Caco-2 (cell line): ENCODE measurements around the gene OR4C11. TPM values are rescaled to one million over a fixed set of nuclear protein-coding genes. Genes with fewer than 3 reads are reported as not detected.

Source experiments
- BruUV-seq: library from RNA; stranded (reverse); fragments of 400-500 nt; replicated peaks from 2 replicates; lab custom pipeline; 2021; lab: Mats Ljungman, UMichigan
- CTCF ChIA-PET: fragments of 300-600 bp; sonication (Branson Sonifier 250); formaldehyde crosslinking; loops from one replicate; lab custom pipeline; 2022; ENCODE audit warnings: antibody characterized with exemption; lab: Charles Lee
- POLR2A ChIA-PET: fragments of 300-600 bp; sonication (Branson Sonifier 250); formaldehyde crosslinking; loops from one replicate; lab custom pipeline; 2022; ENCODE audit warnings: antibody characterized with exemption; lab: Charles Lee
- DNase-seq, 2 experiments: peaks; one replicate each; pipeline versions ENCODE4 v3.0.0 to v3.0.0-alpha.2; 2020 to 2022
- H3K27me3 ChIP-seq: replicated peaks from 2 replicates; pipeline ENCODE4 v1.6.0; 2011; ENCODE audit warnings: low read length; ENCODE audit not compliant: control insufficient read depth, insufficient read depth
- H3K36me3 ChIP-seq: 2 replicates; pipeline ENCODE4 v1.5.1; 2011; ENCODE audit warnings: low read length; ENCODE audit not compliant: control insufficient read depth, insufficient read depth
- H3K4me1 ChIP-seq: fragments of 250-450 bp; sonication (Bioruptor Pico); 2 replicates; pipeline ENCODE4 v1.5.1; 2020; ENCODE audit warnings: mild to moderate bottlenecking
- H3K4me3 ChIP-seq: 2 replicates; pipeline ENCODE4 v1.5.1; 2011; ENCODE audit warnings: low read depth, mild to moderate bottlenecking, control low read depth, low read length
- H3K9me3 ChIP-seq: fragments of 250-450 bp; sonication (Bioruptor Pico); 2 replicates; pipeline ENCODE4 v1.5.1; 2020; ENCODE audit warnings: mild to moderate bottlenecking, moderate library complexity
- H3K27ac Mint-ChIP-seq: one replicate; pipeline ENCODE4 v1.8.0; 2022; ENCODE audit warnings: mixed read lengths; ENCODE audit not compliant: unreplicated experiment
- H3K27me3 Mint-ChIP-seq: one replicate; pipeline ENCODE4 v1.8.0; 2022; ENCODE audit warnings: mixed read lengths; ENCODE audit not compliant: insufficient read depth, unreplicated experiment
- H3K36me3 Mint-ChIP-seq: one replicate; pipeline ENCODE4 v1.8.0; 2022; ENCODE audit warnings: mild to moderate bottlenecking, mixed read lengths; ENCODE audit not compliant: insufficient read depth, unreplicated experiment
- H3K4me1 Mint-ChIP-seq: one replicate; pipeline ENCODE4 v1.8.0; 2022; ENCODE audit warnings: low read depth, mixed read lengths; ENCODE audit not compliant: unreplicated experiment
- H3K4me3 Mint-ChIP-seq: one replicate; pipeline ENCODE4 v1.8.0; 2022; ENCODE audit warnings: mild to moderate bottlenecking, moderate library complexity, mixed read lengths; ENCODE audit not compliant: unreplicated experiment
- H3K9me3 Mint-ChIP-seq: one replicate; pipeline ENCODE4 v1.8.0; 2022; ENCODE audit warnings: mixed read lengths; ENCODE audit not compliant: unreplicated experiment
- CTCF ChIP-seq, 2 experiments: fragments of 200-600 bp in 1 of 2; IDR thresholded peaks; 1 replicate in 1 of 2; 2 replicates in 1 of 2; pipeline versions ENCODE4 v1.5.1 to v1.8.0; 2011 to 2022; ENCODE audit warnings: antibody characterized with exemption in 1 of 2, control low read depth in 1 of 2, inconsistent platforms in 1 of 2, low read depth in 1 of 2, low read length in 1 of 2, mild to moderate bottlenecking in 1 of 2, moderate library complexity in 1 of 2; ENCODE audit not compliant: insufficient read depth in 1 of 2, severe bottlenecking in 1 of 2, unreplicated experiment in 1 of 2
- intact Hi-C: fragments of 100-400 bp; cut with micrococcal nuclease; formaldehyde crosslinking; loops from one replicate; pipeline ENCODE4 v1.10.0; 2022; ENCODE audit not compliant: unreplicated experiment
- total RNA-seq: library from RNA; stranded (reverse); gene quantifications from 2 replicates; pipeline ENCODE4 v1.2.3, GENCODE V29; 2022

OR4C11 gene
- total RNA-seq, 1 experiment from 2014 or later = not detected

GRCh38 chr11:55572548-55572947, 34.9 kb downstream of the OR4C11 start:
- ChIA-PET POLR2A (no interaction called here), CTCF (no interaction called here)
- H3K36me3 Mint-ChIP-seq = no peaks in the 10 kb centered on the region
- no peaks in the 10 kb centered on the region for H3K4me1 Mint-ChIP-seq
- no peak overlapping the region for H3K4me3 Mint-ChIP-seq
- H3K27ac Mint-ChIP-seq = no peak overlapping the region
- no peak for DNase-seq
- H3K4me1 ChIP-seq = no peaks in the 10 kb centered on the region
- no peak overlapping the region for H3K4me3 ChIP-seq
- no peaks in the 10 kb centered on the region for H3K9me3 Mint-ChIP-seq
- no peaks in the 10 kb centered on the region for H3K9me3 ChIP-seq
- H3K27me3 Mint-ChIP-seq = no peaks in the 10 kb centered on the region
- intact Hi-C loops = no loop called here
- H3K36me3 ChIP-seq = no peaks in the 10 kb centered on the region
- no TSS peak for BruUV-seq
- H3K27me3 ChIP-seq = no peaks in the 10 kb centered on the region
- TF ChIP-seq CTCF (IDR thresholded peaks at IDR 0.05; ENCODE audit: insufficient read depth in 1 of 2, low read depth in 1 of 2, low read length in 1 of 2, severe bottlenecking in 1 of 2, unreplicated experiment in 1 of 2) = no peak

GRCh38 chr11:55571828-55572227, 35.6 kb downstream of the OR4C11 start, which contains the start of gene OR4C16:
Gene OR4C16, plus strand, starts transcription at chr11:55572128. Its CDS starts 0 bp downstream, at chr11:55572128.
- H3K4me3 ChIP-seq = no peak within 1 kb of the TSS
- intact Hi-C loops = no loop called here
- POLR2A ChIA-PET = no interaction called here

GRCh38 chr11:55554169-55554568, 53.3 kb downstream of the OR4C11 start, which contains the start of gene OR4C15:
Gene OR4C15, plus strand, starts transcription at chr11:55554469. Its CDS starts 0 bp downstream, at chr11:55554469.
- intact Hi-C loops = no loop called here
- Mint-ChIP-seq H3K4me1 (no peaks in the 10 kb centered on the region), H3K9me3 (peaks cover 22% of the 10 kb centered on the region), H3K27me3 (no peaks in the 10 kb centered on the region), H3K4me3 (no peak within 1 kb of the TSS), H3K27ac (no peak within 1 kb of the TSS), H3K36me3 (no peaks in the 10 kb centered on the region)
- Histone ChIP-seq H3K9me3 (no peaks in the 10 kb centered on the region; the same call in 1 of the 2 replicates), H3K4me3 (no peak within 1 kb of the TSS), H3K36me3 (no peaks in the 10 kb centered on the region), H3K4me1 (no peaks in the 10 kb centered on the region), H3K27me3 (no peaks in the 10 kb centered on the region)
- no TSS peak for BruUV-seq
- POLR2A ChIA-PET = no interaction called here
- DNase-seq = no peak
- no peak for TF ChIP-seq CTCF (IDR thresholded peaks at IDR 0.05; ENCODE audit: insufficient read depth in 1 of 2, low read depth in 1 of 2, low read length in 1 of 2, severe bottlenecking in 1 of 2, unreplicated experiment in 1 of 2)
- CTCF ChIA-PET = no interaction called here

More at GRCh38 chr11:55571828-55572227, 35.6 kb downstream of the OR4C11 start, which contains the start of gene OR4C16:
- Histone ChIP-seq H3K36me3 (no peaks in the 10 kb centered on the region), H3K27me3 (no peaks in the 10 kb centered on the region), H3K9me3 (no peaks in the 10 kb centered on the region), H3K4me1 (no peaks in the 10 kb centered on the region)
- Mint-ChIP-seq H3K9me3 (no peaks in the 10 kb centered on the region), H3K4me1 (no peaks in the 10 kb centered on the region), H3K27ac (no peak within 1 kb of the TSS), H3K36me3 (no peaks in the 10 kb centered on the region), H3K27me3 (no peaks in the 10 kb centered on the region), H3K4me3 (no peak within 1 kb of the TSS)
- CTCF ChIA-PET = no interaction called here
- BruUV-seq = no TSS peak
- no peak for TF ChIP-seq CTCF (IDR thresholded peaks at IDR 0.05; ENCODE audit: insufficient read depth in 1 of 2, low read depth in 1 of 2, low read length in 1 of 2, severe bottlenecking in 1 of 2, unreplicated experiment in 1 of 2)
- DNase-seq = no peak

Other genes with a start within 250 kb of the OR4C11 start
- gene OR4A15, start 239.7 kb downstream of the OR4C11 start, total RNA-seq = not detected in 2 replicates
- not detected in 2 replicates for gene OR4C15, start 53.2 kb downstream of the OR4C11 start, total RNA-seq
- not detected in 2 replicates for gene OR4C16, start 35.5 kb downstream of the OR4C11 start, total RNA-seq
- gene OR4P4, start 27.5 kb upstream of the OR4C11 start, total RNA-seq = not detected in 2 replicates
- gene OR4S2, start 40.7 kb upstream of the OR4C11 start, total RNA-seq = not detected in 2 replicates
- gene OR4C6, start 54.6 kb upstream of the OR4C11 start, total RNA-seq = not detected in 2 replicates
- gene OR5D13, start 165.8 kb upstream of the OR4C11 start, total RNA-seq = not detected in 2 replicates
- gene OR5D14, start 187.9 kb upstream of the OR4C11 start, total RNA-seq = not detected in 2 replicates
- gene OR5L1, start 203.7 kb upstream of the OR4C11 start, total RNA-seq = not detected in 2 replicates
- gene OR5D18, start 212.0 kb upstream of the OR4C11 start, total RNA-seq = not detected in 2 replicates
- not detected in 2 replicates for gene OR5L2, start 219.6 kb upstream of the OR4C11 start, total RNA-seq
- gene OR5D16, start 231.1 kb upstream of the OR4C11 start, total RNA-seq = not detected in 2 replicates